K562 (cell line): Measurements from ENCODE around the gene RNF103. TPM values are rescaled to one million over a fixed set of nuclear protein-coding genes. Genes with fewer than 3 reads are reported as not detected.

ENCODE experiments used
- CHCHD3 ChIP-seq: fragments of 250-450 bp; sonication (Bioruptor Pico); IDR thresholded peaks from 2 replicates; pipeline ENCODE4 v2.1.2; 2022; ENCODE audit warnings: mild to moderate bottlenecking
- MBD1 ChIP-seq: fragments of 250-450 bp; sonication (Bioruptor Pico); IDR thresholded peaks from 2 replicates; pipeline ENCODE4 v1.8.0; 2022; ENCODE audit warnings: inconsistent platforms
- NONO ChIP-seq, 2 experiments: fragments of 200-400 bp in 1 of 2; fragments of 450-650 bp in 1 of 2; formaldehyde crosslinking in 1 of 2; IDR thresholded peaks; 2 replicates each; pipeline ENCODE4 v1.6.1; 2017; ENCODE audit warnings: low read depth in 2 of 2, mild to moderate bottlenecking in 2 of 2, moderate library complexity in 2 of 2, low read length in 1 of 2
- NUFIP1 ChIP-seq: fragments of 450-650 bp; IDR thresholded peaks from 2 replicates; pipeline ENCODE4 v1.6.1; 2018; ENCODE audit not compliant: partially characterized antibody
- POLR2H ChIP-seq: IDR thresholded peaks from 2 replicates; pipeline ENCODE4 v1.6.1; 2016; ENCODE audit warnings: missing genetic modification characterization, low read depth, mild to moderate bottlenecking, control low read depth, missing compliant biosample characterization, moderate library complexity
- RB1 ChIP-seq: fragments of 450-650 bp; IDR thresholded peaks from 2 replicates; pipeline ENCODE4 v1.6.1; 2017; ENCODE audit warnings: low read depth, mild to moderate bottlenecking
- SRSF7 ChIP-seq: fragments of 200-400 bp; formaldehyde crosslinking; optimal IDR thresholded peaks from 2 replicates; pipeline ENCODE3; 2017; ENCODE audit warnings: mild to moderate bottlenecking, low read depth, low read length
- TRIM24 ChIP-seq, 2 experiments: fragments of 450-650 bp; IDR thresholded peaks; 2 replicates each; pipeline ENCODE4 v1.6.1; 2016
- ZNF143 ChIP-seq: sonication (generic); formaldehyde crosslinking; IDR thresholded peaks from 2 replicates; pipeline ENCODE4 v1.9.0; 2022; ENCODE audit warnings: mild to moderate bottlenecking, missing genetic modification reagents
- ZNF830 ChIP-seq: fragments of 250-450 bp; sonication (Bioruptor Pico); IDR thresholded peaks from 2 replicates; pipeline ENCODE4 v1.5.0; 2021; ENCODE audit warnings: mild to moderate bottlenecking
- polyA plus RNA-seq, 8 experiments: library from polyadenylated mRNA; depleted of rRNA in 4 of 8; stranded (reverse) in 5 of 8; unstranded in 3 of 8; fragments of >200 nt; fragmentation: Nextera tagmentation in 2 of 8; fragmentation: Illumina TruSeq in 1 of 8; extraction: Ambion mirVana in 2 of 8; extraction: Trizol in 1 of 8; gene quantifications; 2 replicates each; pipeline versions ENCODE4 v1.2.1 to v1.2.3, GENCODE V29; 2011 to 2014; ENCODE audit warnings: inconsistent platforms in 1 of 8, missing spikeins in 1 of 8
- total RNA-seq, 7 experiments: library from RNA; depleted of rRNA in 6 of 7; stranded (reverse); fragments of >200 nt in 6 of 7; fragmentation: Illumina TruSeq in 2 of 7; extraction: Trizol in 2 of 7; gene quantifications; 2 replicates each; pipeline versions ENCODE4 v1.2.1 to v1.2.3, GENCODE V29; 2011 to 2021; ENCODE audit warnings: low replicate concordance in 1 of 7
- TF ChIP-seq, protein P1 (sequence below): fragments of 250-450 bp; sonication (Bioruptor Pico); IDR thresholded peaks from 2 replicates; pipeline ENCODE4 v1.4.0; 2020; ENCODE audit warnings: mild to moderate bottlenecking, moderate library complexity, borderline replicate concordance

The RNF103 gene
- total and polyA plus RNA-seq, 9 of the 15 experiments (the other 6 are each of a cell fraction or from before 2014, with no cell fraction given), result 1.2 to 6.8 (median 4.6) TPM

DNA sequence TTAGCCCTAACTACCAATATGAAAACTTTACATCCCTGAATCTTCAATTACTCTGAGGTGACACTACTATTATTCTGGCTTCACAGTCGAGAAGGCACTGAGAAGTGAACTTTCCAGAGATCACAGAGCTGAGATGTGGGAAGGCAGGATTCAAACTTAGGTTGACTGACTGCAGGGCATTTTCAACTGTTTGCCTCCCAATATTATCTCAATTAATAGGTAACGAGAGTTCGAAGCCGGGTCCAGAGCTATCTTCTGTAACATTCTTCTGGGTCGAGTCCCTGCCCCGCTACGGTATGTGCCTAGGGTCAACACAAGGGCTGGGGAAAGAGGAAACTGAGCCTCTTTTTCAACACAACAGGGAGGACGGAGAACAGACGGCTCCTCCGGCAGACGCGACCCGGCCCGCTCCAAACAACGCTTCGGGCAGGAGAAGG lies 61.2 kb downstream of the RNF103 start (continued):
- TF ChIP-seq MBD1, result no peak
- no peak for TF ChIP-seq ZNF830 (CRISPR knock-in tag)
- TF ChIP-seq CHCHD3 (CRISPR knock-in tag), result no peak
- no peak for TF ChIP-seq SRSF7
- TF ChIP-seq RB1, result no peak
- no peak for TF ChIP-seq NONO (IDR thresholded peaks at IDR 0.05; ENCODE audit: low read depth in 2 of 2, low read length in 1 of 2)
- TF ChIP-seq ZNF143, result no peak
- no peak for TF ChIP-seq TRIM24 (IDR thresholded peaks at IDR 0.05)
- TF ChIP-seq NUFIP1, result no peak
- TF ChIP-seq POLR2H (tag), result no peak
- TF ChIP-seq, protein P1, sequence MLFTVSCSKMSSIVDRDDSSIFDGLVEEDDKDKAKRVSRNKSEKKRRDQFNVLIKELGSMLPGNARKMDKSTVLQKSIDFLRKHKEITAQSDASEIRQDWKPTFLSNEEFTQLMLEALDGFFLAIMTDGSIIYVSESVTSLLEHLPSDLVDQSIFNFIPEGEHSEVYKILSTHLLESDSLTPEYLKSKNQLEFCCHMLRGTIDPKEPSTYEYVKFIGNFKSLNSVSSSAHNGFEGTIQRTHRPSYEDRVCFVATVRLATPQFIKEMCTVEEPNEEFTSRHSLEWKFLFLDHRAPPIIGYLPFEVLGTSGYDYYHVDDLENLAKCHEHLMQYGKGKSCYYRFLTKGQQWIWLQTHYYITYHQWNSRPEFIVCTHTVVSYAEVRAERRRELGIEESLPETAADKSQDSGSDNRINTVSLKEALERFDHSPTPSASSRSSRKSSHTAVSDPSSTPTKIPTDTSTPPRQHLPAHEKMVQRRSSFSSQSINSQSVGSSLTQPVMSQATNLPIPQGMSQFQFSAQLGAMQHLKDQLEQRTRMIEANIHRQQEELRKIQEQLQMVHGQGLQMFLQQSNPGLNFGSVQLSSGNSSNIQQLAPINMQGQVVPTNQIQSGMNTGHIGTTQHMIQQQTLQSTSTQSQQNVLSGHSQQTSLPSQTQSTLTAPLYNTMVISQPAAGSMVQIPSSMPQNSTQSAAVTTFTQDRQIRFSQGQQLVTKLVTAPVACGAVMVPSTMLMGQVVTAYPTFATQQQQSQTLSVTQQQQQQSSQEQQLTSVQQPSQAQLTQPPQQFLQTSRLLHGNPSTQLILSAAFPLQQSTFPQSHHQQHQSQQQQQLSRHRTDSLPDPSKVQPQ (CRISPR knock-in tag), result no peak
